ENCODE data around the gene KCNH3. TPM values are rescaled to one million over a fixed set of nuclear protein-coding genes. Genes with fewer than 3 reads are reported as not detected.

Gene KCNH3
- total RNA-seq (2021): 0.26 and 0.39 TPM in 2 replicates
- long read RNA-seq, partial matches to known transcripts: 0 of 1 reads
- long read RNA-seq, other reads (novel, unspliced or antisense): 1 of 1 reads

DNA sequence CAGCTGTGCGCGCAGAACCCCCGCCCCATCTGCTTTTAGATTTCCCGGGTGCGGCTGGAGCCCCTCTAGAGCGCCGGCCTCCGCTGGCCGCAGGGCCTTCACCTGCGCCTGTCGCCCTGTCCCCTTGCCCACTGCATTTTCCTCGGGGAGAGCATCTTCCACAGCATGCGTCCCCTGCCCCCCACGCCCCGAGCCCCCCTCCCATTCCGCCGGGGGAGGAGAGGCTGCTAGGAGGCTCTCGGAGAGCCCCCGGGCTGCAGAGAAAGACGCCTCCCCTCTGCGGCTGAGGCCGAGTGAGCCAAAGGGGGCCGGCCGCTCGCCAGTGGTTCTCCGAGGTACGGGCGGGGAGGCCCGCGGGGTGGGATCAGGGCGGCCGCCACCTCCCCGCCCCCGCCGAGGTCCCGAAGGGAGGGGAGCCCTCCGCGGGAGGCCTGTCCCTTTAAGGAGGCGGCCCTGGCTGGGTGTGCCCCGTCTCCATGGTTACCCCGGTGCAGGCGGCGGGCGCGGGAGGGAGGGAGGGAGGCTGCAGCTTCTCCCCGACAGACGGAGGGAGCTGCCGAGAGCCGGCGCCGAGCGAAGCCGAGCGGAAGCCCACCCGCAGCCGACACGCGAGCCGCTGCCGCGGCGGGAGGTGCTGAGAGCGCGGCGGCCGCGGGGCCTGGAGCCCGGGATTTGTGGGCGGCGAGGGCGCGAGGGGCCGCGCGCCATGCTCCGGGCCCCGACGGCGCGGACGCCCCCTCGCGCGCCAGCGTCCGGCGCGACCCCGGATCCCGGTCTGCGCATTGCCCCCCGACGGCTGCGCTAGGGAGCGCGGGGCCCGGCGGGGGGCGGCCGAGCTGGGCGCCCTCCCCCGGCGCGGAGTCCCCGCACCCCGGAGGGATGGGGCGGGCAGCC, at the start of gene KCNH3:
Gene KCNH3 (plus strand): TSS at position 521 of the 894 bp plus-strand sequence. CDS start 387 bp downstream, outside the sequence.
- Histone ChIP-seq H3T11ph (ENCODE audit: low read length) (no peak within 1 kb of the TSS), H3K23me2 (ENCODE audit: insufficient read length, low read depth, low read length, poor library complexity, severe bottlenecking) (peaks cover 10% of the 10 kb centered on the region), H3K18ac (ENCODE audit: insufficient read length, low read depth, low read length) (no peak within 1 kb of the TSS), H2AK5ac (ENCODE audit: insufficient read length, low read length) (no peak within 1 kb of the TSS), H3K4me2 (ENCODE audit: insufficient read depth, insufficient read length, low read length) (peak within 1 kb of the TSS; percentile 49), H3K9me3 (ENCODE audit: control insufficient read depth, low read depth, low read length) (no peaks in the 10 kb centered on the region), H4K5ac (ENCODE audit: insufficient read length, low read depth, low read length) (no peak within 1 kb of the TSS), H2BK5ac (ENCODE audit: insufficient read length, low read length) (no peak within 1 kb of the TSS), H3K27me3 (ENCODE audit: insufficient read depth, low read length) (peaks cover 59% of the 10 kb centered on the region), H3K14ac (ENCODE audit: insufficient read depth, low read length) (no peak within 1 kb of the TSS), H2BK20ac (ENCODE audit: low read depth, low read length, poor library complexity, severe bottlenecking) (no peak within 1 kb of the TSS), H3K79me1 (ENCODE audit: insufficient read depth, low read depth, low read length, poor library complexity, severe bottlenecking) (no peaks in the 10 kb centered on the region), H3K23ac (ENCODE audit: insufficient read length, low read depth, low read length) (no peak within 1 kb of the TSS), H3K79me2 (ENCODE audit: insufficient read depth, low read length) (no peaks in the 10 kb centered on the region), H3K4ac (ENCODE audit: low read depth, low read length) (no peak within 1 kb of the TSS), H2AFZ (ENCODE audit: low read length) (no peak within 1 kb of the TSS), H3K56ac (ENCODE audit: insufficient read length, low read depth, low read length) (no peak within 1 kb of the TSS), H3K4me1 (ENCODE audit: insufficient read depth, low read length) (no peaks in the 10 kb centered on the region; the same call in 1 of the 2 replicates), H3K27ac (ENCODE audit: insufficient read length, low read depth, low read length) (no peak within 1 kb of the TSS), H4K91ac (ENCODE audit: insufficient read length, low read depth, low read length) (no peak within 1 kb of the TSS), H2BK15ac (ENCODE audit: low read depth, low read length) (no peak within 1 kb of the TSS), H4K20me1 (ENCODE audit: control insufficient read depth, insufficient read depth, insufficient read length) (no peaks in the 10 kb centered on the region), H3K9ac (ENCODE audit: extremely low read depth, insufficient read length, low read length) (no peak within 1 kb of the TSS), H2BK12ac (ENCODE audit: insufficient read length, low read depth, low read length) (no peak within 1 kb of the TSS), H4K8ac (replicated peaks; ENCODE audit: insufficient read length, low read depth, low read length) (no peak within 1 kb of the TSS), H2BK120ac (ENCODE audit: low read depth, low read length, poor library complexity, severe bottlenecking) (no peak within 1 kb of the TSS)
- Mint-ChIP-seq H3K4me3 (peak within 1 kb of the TSS; percentile 56 to 78), H3K27me3 (ENCODE audit: low read depth) (peaks cover 92% of the 10 kb centered on the region), H3K27ac (no peak within 1 kb of the TSS), H3K4me1 (peaks cover 9 to 30% of the 10 kb centered on the region in 2 experiments), H3K9me3 (no peaks in the 10 kb centered on the region; a peak in 1 of 5 replicates), H3K36me3 (ENCODE audit: insufficient read depth in 1 of 3, low read depth in 3 of 3) (no peaks in the 10 kb centered on the region)
- no CpG with 5 or more reads among the region's 107 CpGs for WGBS (ENCODE audit: extremely low coverage, insufficient read length, low lambda C conversion rate)
- peak; percentile 82 for DNase-seq
- TF ChIP-seq CTCF (conservative IDR thresholded peaks at IDR 0.05): no peak

Measured in H9 (cell line).